Trophoblast cell (in vitro differentiated cells and primary cell): ENCODE measurements around the gene HIVEP3.
A peak's percentile ranks its signal among the peaks of the same experiment; 100 is the strongest.

Experiments
- DNase-seq, 2 donors: peaks; one replicate each; pipeline ENCODE4 v3.0.0-alpha.2; 2016
- H2AFZ ChIP-seq: 2 replicates; pipeline ENCODE4 v1.6.1; 2013; ENCODE audit warnings: low read length, moderate library complexity, mild to moderate bottlenecking; ENCODE audit not compliant: insufficient read depth, poor library complexity
- H2AK5ac ChIP-seq: 2 replicates; pipeline ENCODE4 v1.6.1; 2013; ENCODE audit warnings: mild to moderate bottlenecking, low read length
- H2BK120ac ChIP-seq: 2 replicates; pipeline ENCODE4 v1.6.1; 2013; ENCODE audit warnings: low read length, mild to moderate bottlenecking, moderate library complexity; ENCODE audit not compliant: insufficient read depth, poor library complexity
- H2BK12ac ChIP-seq: 2 replicates; pipeline ENCODE4 v1.6.1; 2013; ENCODE audit warnings: mild to moderate bottlenecking, low read length, moderate library complexity
- H2BK5ac ChIP-seq: 2 replicates; pipeline ENCODE4 v1.6.1; 2013; ENCODE audit warnings: low read length, low read depth, moderate library complexity, mild to moderate bottlenecking; ENCODE audit not compliant: poor library complexity
- H3K14ac ChIP-seq: 2 replicates; pipeline ENCODE4 v1.6.1; 2013; ENCODE audit warnings: mild to moderate bottlenecking, low read length
- H3K18ac ChIP-seq: 2 replicates; pipeline ENCODE4 v1.6.1; 2013; ENCODE audit warnings: mild to moderate bottlenecking, low read length
- H3K23ac ChIP-seq: 2 replicates; pipeline ENCODE4 v1.6.1; 2013; ENCODE audit warnings: low read length
- H3K27ac ChIP-seq: 2 replicates; pipeline ENCODE4 v1.5.1; 2013; ENCODE audit warnings: low read depth, mild to moderate bottlenecking, inconsistent platforms, low read length, moderate library complexity
- H3K27me3 ChIP-seq: 2 replicates; pipeline ENCODE4 v1.6.1; 2013; ENCODE audit warnings: inconsistent platforms, mild to moderate bottlenecking, low read length, moderate library complexity; ENCODE audit not compliant: insufficient read depth
- H3K36me3 ChIP-seq, 2 experiments: 1 replicate in 1 of 2; 2 replicates in 1 of 2; pipeline ENCODE4 v1.6.1; 2013; ENCODE audit warnings: low read length in 2 of 2, mild to moderate bottlenecking in 2 of 2, moderate library complexity in 1 of 2; ENCODE audit not compliant: insufficient read depth in 2 of 2, control insufficient read depth in 1 of 2
- H3K4ac ChIP-seq: 2 replicates; pipeline ENCODE4 v1.6.1; 2013; ENCODE audit warnings: low read depth, mild to moderate bottlenecking, low read length, moderate library complexity
- H3K4me1 ChIP-seq, 2 experiments: 1 replicate in 1 of 2; 2 replicates in 1 of 2; pipeline ENCODE4 v1.6.1; 2013; ENCODE audit warnings: low read length in 2 of 2, mild to moderate bottlenecking in 2 of 2, moderate library complexity in 1 of 2; ENCODE audit not compliant: insufficient read depth in 2 of 2, control insufficient read depth in 1 of 2
- H3K4me2 ChIP-seq: 2 replicates; pipeline ENCODE4 v1.6.1; 2013; ENCODE audit warnings: inconsistent platforms, mild to moderate bottlenecking, low read length, moderate library complexity
- H3K4me3 ChIP-seq: 2 replicates; pipeline ENCODE4 v1.5.1; 2013; ENCODE audit warnings: mild to moderate bottlenecking, low read depth, low read length, inconsistent platforms
- H3K79me1 ChIP-seq: one replicate; pipeline ENCODE4 v1.6.1; 2013; ENCODE audit warnings: low read length
- H3K79me2 ChIP-seq: 2 replicates; pipeline ENCODE4 v1.6.1; 2013; ENCODE audit warnings: low read length, mild to moderate bottlenecking; ENCODE audit not compliant: control insufficient read depth, insufficient read depth, poor library complexity
- H3K9ac ChIP-seq: 2 replicates; pipeline ENCODE4 v1.6.1; 2013; ENCODE audit warnings: mild to moderate bottlenecking, low read length
- H3K9me3 ChIP-seq: 2 replicates; pipeline ENCODE4 v1.6.1; 2013; ENCODE audit warnings: low read depth, mild to moderate bottlenecking, control low read depth, inconsistent platforms, low read length; ENCODE audit not compliant: insufficient read depth
- H4K12ac ChIP-seq: 2 replicates; pipeline ENCODE4 v1.6.1; 2013; ENCODE audit warnings: low read depth, mild to moderate bottlenecking, low read length, moderate library complexity
- H4K8ac ChIP-seq: 2 replicates; pipeline ENCODE4 v1.6.1; 2013; ENCODE audit warnings: low read depth, mild to moderate bottlenecking, low read length, moderate library complexity
- H4K91ac ChIP-seq: one replicate; pipeline ENCODE4 v1.6.1; 2013; ENCODE audit warnings: low read depth, mild to moderate bottlenecking, low read length, moderate library complexity
- WGBS: extraction: QIAGEN DNeasy Blood & Tissue Kit; methylation state at CpG from one replicate; pipeline ENCODE4 v1.1.7; 2013; ENCODE audit warnings: missing lambda C conversion rate; ENCODE audit not compliant: insufficient read length, insufficient coverage; ENCODE audit errors: extremely low coverage; 5-methylcytosine and 5-hydroxymethylcytosine counted together

Gene HIVEP3

DNA sequence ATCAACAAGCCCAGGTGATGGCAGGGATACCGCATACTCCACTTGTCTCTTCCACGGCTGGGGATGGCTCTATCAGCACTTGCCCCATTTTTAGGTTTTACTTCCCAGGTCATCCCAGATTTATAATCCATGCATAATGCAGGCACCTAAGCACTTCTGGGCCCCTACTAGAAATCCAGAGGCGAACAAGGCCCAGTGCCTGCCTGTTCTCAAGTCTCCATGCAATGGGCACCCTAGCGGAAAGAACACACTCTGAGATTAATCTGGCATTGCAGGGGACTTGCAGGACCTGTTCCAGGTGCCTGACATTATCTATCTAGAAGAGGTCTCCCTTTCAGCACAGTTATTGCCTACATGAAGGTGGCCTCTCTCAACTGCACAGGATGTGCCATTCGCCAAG, 39.8 kb downstream of the HIVEP3 start:
- Histone ChIP-seq H3K4me2 (no peak overlapping the region), H4K12ac (no peak overlapping the region), H3K4me1 (peaks cover 15 to 37% of the 10 kb centered on the region in 2 experiments), H4K91ac (peak overlapping the region; percentile 19), H3K9ac (no peak overlapping the region), H3K27ac (no peak overlapping the region), H3K4me3 (no peak overlapping the region), H3K9me3 (no peaks in the 10 kb centered on the region), H3K79me2 (no peaks in the 10 kb centered on the region), H2BK12ac (peak overlapping the region; percentile 56), H2BK120ac (no peak overlapping the region), H3K27me3 (no peaks in the 10 kb centered on the region), H3K36me3 (no peaks in the 10 kb centered on the region), H3K14ac (no peak overlapping the region), H2AK5ac (no peak overlapping the region), H3K18ac (no peak overlapping the region), H3K79me1 (peaks cover 6% of the 10 kb centered on the region), H2AFZ (no peak overlapping the region), H3K23ac (no peak overlapping the region), H4K8ac (no peak overlapping the region), H3K4ac (no peak overlapping the region), H2BK5ac (no peak overlapping the region)
- peak in 1 of 2 donors; percentile 30 for DNase-seq
- WGBS = no CpG with 5 or more reads among the region's 5 CpGs

DNA sequence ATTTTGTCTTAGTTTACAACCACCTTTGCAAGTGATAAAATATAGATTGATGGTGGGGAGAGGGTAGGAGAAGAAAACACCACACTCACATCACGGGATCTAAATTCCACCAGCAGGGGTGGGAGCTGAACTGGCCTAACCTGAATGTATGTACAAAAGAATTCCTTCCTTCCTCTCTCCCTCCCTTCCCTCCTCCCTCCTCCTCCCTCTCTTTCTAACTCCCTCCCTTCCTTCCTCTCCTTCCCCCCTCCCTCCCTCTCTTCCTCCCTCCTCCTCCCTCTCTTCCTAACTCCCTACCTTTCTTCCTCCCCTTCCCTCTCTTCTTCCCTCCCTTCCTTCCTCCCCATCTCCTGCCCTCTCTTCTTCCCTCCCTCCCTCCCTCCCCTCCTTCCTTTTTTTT, 40.2 kb downstream of the HIVEP3 start:
- Histone ChIP-seq H2BK5ac (no peak overlapping the region), H2BK120ac (no peak overlapping the region), H3K4ac (no peak overlapping the region), H3K4me1 (peaks cover 15 to 36% of the 10 kb centered on the region in 2 experiments), H2AFZ (no peak overlapping the region), H3K4me3 (no peak overlapping the region), H4K91ac (no peak overlapping the region), H3K9me3 (no peaks in the 10 kb centered on the region), H3K4me2 (no peak overlapping the region), H4K8ac (no peak overlapping the region), H3K9ac (no peak overlapping the region), H2BK12ac (no peak overlapping the region), H3K27me3 (no peaks in the 10 kb centered on the region), H3K14ac (no peak overlapping the region), H4K12ac (no peak overlapping the region), H3K79me2 (no peaks in the 10 kb centered on the region), H3K36me3 (no peaks in the 10 kb centered on the region), H3K27ac (no peak overlapping the region), H3K23ac (no peak overlapping the region), H3K18ac (no peak overlapping the region), H3K79me1 (peaks cover 6% of the 10 kb centered on the region), H2AK5ac (no peak overlapping the region)
- no CpG with 5 or more reads among the region's 1 CpG for WGBS
- DNase-seq = peak in 1 of 2 donors; percentile 42

DNA sequence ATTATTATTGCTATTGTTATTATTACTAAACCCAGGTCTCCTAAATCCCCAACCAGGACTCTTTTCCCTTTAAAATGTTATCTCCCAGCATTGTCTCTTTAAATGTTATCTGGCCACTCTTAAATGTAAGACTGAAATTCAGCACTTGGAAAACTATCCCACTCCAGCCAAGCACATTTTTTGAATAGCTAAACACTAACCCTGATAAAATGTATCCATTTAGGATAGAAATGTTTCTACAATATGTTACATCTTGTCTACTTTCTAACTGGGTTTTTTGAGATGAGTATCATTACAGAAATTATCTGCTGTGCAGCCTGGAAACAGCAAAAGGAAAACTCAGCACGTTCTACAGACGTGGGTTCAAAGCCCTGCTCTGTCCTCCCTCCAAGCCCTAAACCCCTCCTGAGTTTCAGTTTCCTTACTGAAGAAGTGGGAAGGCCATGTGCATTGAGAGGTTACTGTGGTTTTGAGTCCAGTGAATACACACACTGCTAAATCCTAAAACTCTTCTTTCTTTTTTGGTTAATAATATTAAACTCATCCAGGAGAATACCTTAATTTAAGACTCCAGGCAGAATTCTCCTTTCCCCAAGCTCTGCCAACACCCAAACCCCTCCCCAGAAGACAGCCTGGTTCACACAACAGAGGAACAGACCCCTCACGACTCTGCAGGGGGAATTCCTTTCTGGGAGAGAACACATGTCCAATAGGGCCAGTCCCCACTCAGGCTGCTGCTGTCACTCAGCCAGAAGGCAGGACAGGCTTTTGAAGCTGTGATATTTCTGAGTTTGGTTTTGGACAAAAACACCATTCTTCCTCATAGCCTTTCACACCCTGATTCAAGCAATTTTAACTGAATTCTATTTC, 41.9 kb downstream of the HIVEP3 start:
- Histone ChIP-seq H2AK5ac (no peak overlapping the region), H3K4me2 (no peak overlapping the region), H3K4me1 (peaks cover 10 to 27% of the 10 kb centered on the region in 2 experiments), H3K9ac (no peak overlapping the region), H3K4me3 (no peak overlapping the region), H4K91ac (no peak overlapping the region), H3K79me1 (peaks cover 4% of the 10 kb centered on the region), H3K18ac (no peak overlapping the region), H3K9me3 (no peaks in the 10 kb centered on the region), H3K79me2 (no peaks in the 10 kb centered on the region), H3K27me3 (no peaks in the 10 kb centered on the region), H3K27ac (peak overlapping the region; percentile 17), H4K12ac (no peak overlapping the region), H2BK120ac (no peak overlapping the region), H3K14ac (no peak overlapping the region), H3K23ac (no peak overlapping the region), H2AFZ (peak overlapping the region; percentile 37), H3K36me3 (no peaks in the 10 kb centered on the region), H2BK5ac (no peak overlapping the region), H2BK12ac (peak overlapping the region; percentile 50), H4K8ac (no peak overlapping the region), H3K4ac (no peak overlapping the region)
- DNase-seq = peak in 1 of 2 donors; percentile 63
- no CpG with 5 or more reads among the region's 3 CpGs for WGBS

DNA sequence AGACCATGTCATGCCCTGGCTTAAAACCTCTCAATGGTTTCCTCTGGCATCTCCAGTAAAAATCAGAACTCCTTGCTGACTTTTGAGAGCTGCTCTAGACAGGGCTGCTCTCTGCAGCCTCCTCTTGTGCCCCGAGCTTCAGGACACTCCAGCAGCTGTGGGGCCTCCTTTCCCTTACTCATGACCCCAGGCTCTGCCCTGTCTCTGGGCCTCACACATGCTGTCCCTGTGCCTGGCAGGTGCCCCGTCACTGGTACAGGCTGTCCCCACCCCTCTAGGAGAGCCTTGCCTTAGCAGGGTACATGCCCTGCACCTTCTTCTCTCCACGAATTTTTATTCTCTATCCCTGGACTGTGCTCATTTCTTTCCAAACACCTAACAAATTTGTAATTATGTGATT, 43.2 kb downstream of the HIVEP3 start:
- Histone ChIP-seq H2BK12ac (peak overlapping the region; percentile 59), H3K4me3 (no peak overlapping the region), H3K4me2 (no peak overlapping the region), H3K4me1 (peaks cover 10 to 22% of the 10 kb centered on the region in 2 experiments), H3K36me3 (no peaks in the 10 kb centered on the region), H2AFZ (no peak overlapping the region), H3K14ac (no peak overlapping the region), H4K91ac (no peak overlapping the region), H2BK5ac (no peak overlapping the region), H2BK120ac (no peak overlapping the region), H3K27me3 (no peaks in the 10 kb centered on the region), H3K9me3 (no peaks in the 10 kb centered on the region), H3K79me2 (no peaks in the 10 kb centered on the region), H3K18ac (no peak overlapping the region), H4K8ac (no peak overlapping the region), H3K79me1 (peaks cover 4% of the 10 kb centered on the region), H3K27ac (no peak overlapping the region), H3K9ac (no peak overlapping the region), H3K23ac (no peak overlapping the region), H4K12ac (no peak overlapping the region), H3K4ac (no peak overlapping the region), H2AK5ac (no peak overlapping the region)
- no peak for DNase-seq
- WGBS = no CpG with 5 or more reads among the region's 3 CpGs
